SK-N-SH (cell line): Measurements from ENCODE around the gene KLF3.

Experiments
- EP300 ChIP-seq, 2 experiments: IDR thresholded peaks; 2 replicates each; pipeline versions ENCODE4 v1.4.0 to v1.6.1; 2012; ENCODE audit warnings: borderline replicate concordance in 1 of 2, low read depth in 1 of 2, low read length in 1 of 2
- GABPA ChIP-seq: IDR thresholded peaks from 2 replicates; pipeline ENCODE4 v1.4.0; 2012; ENCODE audit warnings: low read depth, mild to moderate bottlenecking
- SMC3 ChIP-seq: IDR thresholded peaks from 2 replicates; pipeline ENCODE4 v1.6.1; 2012; ENCODE audit warnings: low read depth, low read length, improper control_type of control experiment
- TF ChIP-seq, protein P1 (sequence below): fragments of 200-600 bp; sonication (generic); IDR thresholded peaks from 2 replicates; pipeline ENCODE4 v1.6.1; 2017; ENCODE audit warnings: antibody characterized with exemption, mild to moderate bottlenecking, moderate library complexity
- TF ChIP-seq, protein P2 (sequence below): IDR thresholded peaks from 2 replicates; pipeline ENCODE4 v1.4.0; 2012; ENCODE audit warnings: low read depth

DNA sequence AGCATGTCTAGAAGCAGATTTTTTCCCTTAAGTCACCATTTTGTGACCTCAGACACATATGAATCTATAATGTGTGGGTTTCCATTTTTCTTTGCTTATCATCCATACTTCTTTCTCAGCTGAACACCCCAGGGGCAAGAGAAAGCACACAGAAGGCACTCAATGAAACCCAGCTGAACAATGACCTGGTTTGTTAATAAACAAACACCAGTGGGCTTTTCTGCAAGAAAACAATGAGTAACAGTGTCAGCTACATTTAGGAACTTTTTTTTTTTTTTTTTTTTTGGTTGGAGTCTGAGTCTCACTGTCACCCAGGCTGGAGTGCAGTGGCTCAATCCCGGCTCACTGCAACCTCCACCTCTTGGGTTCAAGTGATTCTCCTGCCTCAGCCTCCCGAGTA lies 40.7 kb upstream of the KLF3 start:
- TF ChIP-seq, protein P1, sequence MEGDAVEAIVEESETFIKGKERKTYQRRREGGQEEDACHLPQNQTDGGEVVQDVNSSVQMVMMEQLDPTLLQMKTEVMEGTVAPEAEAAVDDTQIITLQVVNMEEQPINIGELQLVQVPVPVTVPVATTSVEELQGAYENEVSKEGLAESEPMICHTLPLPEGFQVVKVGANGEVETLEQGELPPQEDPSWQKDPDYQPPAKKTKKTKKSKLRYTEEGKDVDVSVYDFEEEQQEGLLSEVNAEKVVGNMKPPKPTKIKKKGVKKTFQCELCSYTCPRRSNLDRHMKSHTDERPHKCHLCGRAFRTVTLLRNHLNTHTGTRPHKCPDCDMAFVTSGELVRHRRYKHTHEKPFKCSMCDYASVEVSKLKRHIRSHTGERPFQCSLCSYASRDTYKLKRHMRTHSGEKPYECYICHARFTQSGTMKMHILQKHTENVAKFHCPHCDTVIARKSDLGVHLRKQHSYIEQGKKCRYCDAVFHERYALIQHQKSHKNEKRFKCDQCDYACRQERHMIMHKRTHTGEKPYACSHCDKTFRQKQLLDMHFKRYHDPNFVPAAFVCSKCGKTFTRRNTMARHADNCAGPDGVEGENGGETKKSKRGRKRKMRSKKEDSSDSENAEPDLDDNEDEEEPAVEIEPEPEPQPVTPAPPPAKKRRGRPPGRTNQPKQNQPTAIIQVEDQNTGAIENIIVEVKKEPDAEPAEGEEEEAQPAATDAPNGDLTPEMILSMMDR, result no peak
- TF ChIP-seq, protein P2, sequence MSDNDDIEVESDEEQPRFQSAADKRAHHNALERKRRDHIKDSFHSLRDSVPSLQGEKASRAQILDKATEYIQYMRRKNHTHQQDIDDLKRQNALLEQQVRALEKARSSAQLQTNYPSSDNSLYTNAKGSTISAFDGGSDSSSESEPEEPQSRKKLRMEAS, result no peak
- TF ChIP-seq EP300 (IDR thresholded peaks at IDR 0.05; ENCODE audit: borderline replicate concordance in 1 of 2, low read depth in 1 of 2, low read length in 1 of 2) (no peak), SMC3 (no peak), GABPA (no peak)
